Kidney (tissue), 14 donors: ENCODE measurements around the gene EPHB1. TPM values are rescaled to one million over a fixed set of nuclear protein-coding genes. Genes with fewer than 3 reads are reported as not detected.

Source experiments
- DNase-seq, 5 donors: peaks; one replicate each; pipeline ENCODE4 v3.0.0-alpha.2; 2013 to 2020
- FAIRE-seq: peaks from 2 replicates; lab custom pipeline; 2012; peaks lifted over from hg19 to GRCh38; lab: Jason Lieb, UNC
- H3K27ac ChIP-seq, 2 donors: one replicate each; pipeline ENCODE4 v1.7.0; 2013; ENCODE audit warnings: low read depth in 2 of 2, low read length in 2 of 2, inconsistent platforms in 1 of 2
- H3K27me3 ChIP-seq: one replicate; pipeline ENCODE4 v1.7.1; 2013; ENCODE audit warnings: low read length, inconsistent platforms; ENCODE audit not compliant: control insufficient read depth, insufficient read depth
- H3K36me3 ChIP-seq, 3 donors: one replicate each; pipeline versions ENCODE4 v1.7.0 to v1.7.1; 2013; ENCODE audit warnings: low read length in 3 of 3, control low read depth in 1 of 3, inconsistent platforms in 1 of 3; ENCODE audit not compliant: insufficient read depth in 3 of 3, control insufficient read depth in 2 of 3
- H3K4me1 ChIP-seq, 3 donors: one replicate each; pipeline versions ENCODE4 v1.7.0 to v1.7.1; 2013; ENCODE audit warnings: low read length in 3 of 3, inconsistent platforms in 1 of 3, low read depth in 1 of 3; ENCODE audit not compliant: control insufficient read depth in 2 of 3, insufficient read depth in 2 of 3
- H3K4me3 ChIP-seq, 3 donors: one replicate each; pipeline versions ENCODE4 v1.7.0 to v1.8.1; 2013; ENCODE audit warnings: low read length in 3 of 3, control low read depth in 1 of 3, inconsistent platforms in 1 of 3
- H3K9ac ChIP-seq, 3 donors: one replicate each; pipeline versions ENCODE4 v1.7.0 to v1.7.1; 2013; ENCODE audit warnings: low read length in 3 of 3, control low read depth in 1 of 3, inconsistent platforms in 1 of 3
- H3K9me3 ChIP-seq, 3 donors: one replicate each; pipeline versions ENCODE4 v1.7.0 to v1.7.1; 2013; ENCODE audit warnings: low read length in 3 of 3, control low read depth in 1 of 3, inconsistent platforms in 1 of 3; ENCODE audit not compliant: control insufficient read depth in 2 of 3, insufficient read depth in 1 of 3
- CTCF ChIP-seq: IDR thresholded peaks from 3 replicates; pipeline ENCODE4 v1.5.1; 2012; ENCODE audit warnings: mild to moderate bottlenecking, moderate library complexity, borderline replicate concordance; ENCODE audit not compliant: insufficient read depth; ENCODE audit errors: extremely low read depth
- intact Hi-C: fragments of 100-400 bp; cut with DNase I; formaldehyde crosslinking; loops from one replicate; pipeline ENCODE4 v1.11.1; 2022
- polyA plus RNA-seq: library from polyadenylated mRNA; stranded (reverse); fragments of 350-450 nt; fragmentation: Illumina TruSeq; extraction: RNeasy Lipid Tissue Mini Kit (QIAGEN cat#74804); gene quantifications from one replicate; pipeline ENCODE4 v1.2.3, GENCODE V29; 2014; ENCODE audit warnings: low read depth, low replicate concordance; ENCODE audit not compliant: insufficient read depth
- total RNA-seq: library from RNA; stranded (reverse); fragmentation: NEBNext Ultra II Directional; extraction: Animal tissue kit (Norgen Biotek cat#: 25700); gene quantifications from one replicate; pipeline ENCODE4 v1.2.1, GENCODE V29; 2021
- donor health status: control.
- donor health status: control.
- donor health status: control.
- donor health status: control.
- donor health status: control.
- donor health status: DM: yes; HTN: yes; CAD: no.
- donor health status: Normal renal cell carcinoma (clear cell type).

The EPHB1 gene
- total and polyA plus RNA-seq, 2 donors from 2014 or later, result 0.39 to 3.2 TPM

- intact Hi-C loops, result no loop called here
- H3K27ac ChIP-seq, result no peak overlapping the region
- no peak overlapping the region for H3K9ac ChIP-seq
- H3K4me3 ChIP-seq, result no peak overlapping the region
- no peak for FAIRE-seq
- no peak for DNase-seq
- no peak for TF ChIP-seq CTCF
- H3K9me3 ChIP-seq, result no peaks in the 10 kb centered on the region
- H3K4me1 ChIP-seq, result no peaks in the 10 kb centered on the region
- H3K27me3 ChIP-seq, result no peaks in the 10 kb centered on the region
- no peaks in the 10 kb centered on the region for H3K36me3 ChIP-seq
Observed at GRCh38 chr3:134817297-134817696, 22.2 kb downstream of the EPHB1 start.

- Histone ChIP-seq H3K36me3 (no peaks in the 10 kb centered on the region), H3K9ac (no peak overlapping the region), H3K27ac (no peak overlapping the region), H3K27me3 (no peaks in the 10 kb centered on the region), H3K9me3 (no peaks in the 10 kb centered on the region), H3K4me3 (no peak overlapping the region), H3K4me1 (no peaks in the 10 kb centered on the region)
- FAIRE-seq (no peak), DNase-seq (no peak)
- no peak for TF ChIP-seq CTCF
- intact Hi-C loops, result no loop called here
Observed at GRCh38 chr3:134820994-134821393, 25.9 kb downstream of the EPHB1 start.

GRCh38 chr3:134822090-134822489 lies 27.0 kb downstream of the EPHB1 start:
- no peak overlapping the region for H3K9ac ChIP-seq
- H3K9me3 ChIP-seq, result no peaks in the 10 kb centered on the region
- no peaks in the 10 kb centered on the region for H3K27me3 ChIP-seq
- no peaks in the 10 kb centered on the region for H3K36me3 ChIP-seq
- FAIRE-seq (no peak), DNase-seq (no peak)
- intact Hi-C loops, result no loop called here
- H3K4me3 ChIP-seq, result no peak overlapping the region
- no peak for TF ChIP-seq CTCF
- H3K27ac ChIP-seq, result no peak overlapping the region
- H3K4me1 ChIP-seq, result no peaks in the 10 kb centered on the region

GRCh38 chr3:134823679-134824078 lies 28.6 kb downstream of the EPHB1 start:
- Histone ChIP-seq H3K4me3 (no peak overlapping the region), H3K4me1 (no peaks in the 10 kb centered on the region), H3K36me3 (no peaks in the 10 kb centered on the region), H3K9ac (no peak overlapping the region), H3K9me3 (no peaks in the 10 kb centered on the region), H3K27me3 (no peaks in the 10 kb centered on the region), H3K27ac (no peak overlapping the region)
- intact Hi-C loops, result no loop called here
- TF ChIP-seq CTCF, result no peak
- FAIRE-seq, result no peak
- DNase-seq, result peak in 1 of 5 donors; percentile 43
